Anterior cingulate cortex (tissue), 58 donors: ENCODE data around the gene AGT.
"Not testable (repeated sequence)": the region's sequence is repeated elsewhere in the genome, so short reads cannot be mapped to it uniquely, and the experiment has no call there.

Experiments used
- DNase-seq, 58 donors: peaks; one replicate each; lab custom pipeline; 2025; lab: John Stamatoyannopoulos, UW

The AGT gene

DNA sequence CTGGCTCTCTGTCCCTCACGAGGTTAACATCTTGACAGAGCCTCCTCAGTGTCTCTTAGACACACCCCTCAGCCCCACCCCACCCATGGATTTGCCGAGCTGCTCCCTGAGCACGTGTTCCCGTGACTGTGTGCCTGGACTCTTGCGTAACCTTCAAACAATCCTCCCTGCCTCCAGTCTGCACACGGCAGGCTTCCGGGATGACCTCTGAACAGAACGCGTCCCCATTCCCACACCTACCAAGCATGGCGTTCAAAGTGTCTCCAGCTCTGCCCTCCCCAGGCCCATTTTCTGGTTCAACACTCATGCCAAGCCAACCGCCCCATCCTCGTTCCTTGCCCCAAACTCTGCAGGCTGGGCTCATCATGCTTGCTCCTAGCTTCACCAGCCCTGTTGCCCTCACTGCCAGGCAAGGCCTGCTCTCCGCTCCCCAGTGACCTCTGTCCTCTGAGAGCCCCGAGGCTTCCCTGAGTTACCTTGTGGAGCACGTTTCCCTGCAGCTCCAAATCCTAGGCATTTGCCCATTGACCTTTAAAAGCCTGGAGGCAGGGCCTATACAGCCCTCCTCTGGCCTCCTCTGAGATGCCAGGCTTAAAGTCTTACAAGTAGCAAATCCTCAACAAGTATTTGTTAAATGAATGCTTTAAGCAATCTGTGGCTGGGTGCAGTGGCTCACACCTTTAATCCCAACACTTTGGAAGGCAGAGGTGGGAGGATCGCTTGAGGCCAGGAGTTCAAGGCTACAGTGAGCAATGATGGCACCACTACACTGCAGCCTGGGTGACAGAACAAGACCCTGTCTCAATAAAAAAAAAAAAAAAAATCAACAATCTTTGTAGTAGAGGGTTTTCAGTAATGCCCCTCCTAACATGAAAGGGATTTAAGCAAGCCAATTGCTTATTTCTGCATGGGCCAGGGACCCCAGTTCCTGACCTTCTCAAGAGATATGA lies 5.0 kb downstream of the AGT start:
- DNase-seq, result peak in 3 of 58 donors; percentile 27 to 48 (median 40)

DNA sequence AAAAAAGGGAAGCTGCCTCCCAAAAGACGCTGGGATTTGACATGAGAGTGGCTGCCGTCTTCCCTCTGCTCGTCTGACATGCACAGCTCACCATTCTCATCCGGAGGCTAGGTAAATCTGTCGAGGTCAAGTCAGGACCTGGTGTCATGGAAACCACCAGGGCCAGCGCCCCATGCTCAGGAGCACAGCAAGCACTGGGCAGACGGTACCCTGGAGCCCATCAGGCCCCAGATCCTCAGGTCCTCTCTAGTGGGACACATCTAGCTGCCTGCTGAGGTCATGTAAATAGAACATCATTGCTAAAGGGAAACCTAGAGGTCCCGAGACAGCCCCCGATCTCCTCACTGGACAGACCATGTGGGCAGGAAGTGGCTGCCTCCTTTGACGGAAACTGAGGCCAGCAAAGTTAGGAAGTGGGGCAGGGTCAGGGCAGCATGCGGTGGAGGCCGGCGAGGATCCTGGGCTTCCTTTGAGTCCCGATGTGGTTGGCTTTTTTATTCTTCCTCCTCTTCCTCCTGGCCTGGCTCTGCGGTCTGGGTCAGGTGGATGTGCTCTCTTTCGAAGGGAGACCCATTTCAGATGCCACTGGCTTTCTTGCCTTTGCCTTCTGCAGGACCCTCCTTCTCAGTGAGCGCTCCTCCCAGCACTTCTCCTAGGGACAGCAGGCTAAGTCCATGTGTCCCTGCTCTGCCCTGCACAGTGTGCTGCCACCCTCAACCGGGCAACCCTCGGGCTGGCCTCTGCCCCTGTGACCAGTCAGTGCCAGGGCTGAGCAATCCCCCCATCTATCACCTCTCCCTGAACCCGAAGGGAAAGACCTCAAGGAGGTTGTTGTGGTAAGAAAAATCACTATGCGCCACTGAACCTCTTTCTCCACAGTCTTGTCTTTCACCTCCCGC lies 5.9 kb downstream of the AGT start:
- no peak for DNase-seq

DNA sequence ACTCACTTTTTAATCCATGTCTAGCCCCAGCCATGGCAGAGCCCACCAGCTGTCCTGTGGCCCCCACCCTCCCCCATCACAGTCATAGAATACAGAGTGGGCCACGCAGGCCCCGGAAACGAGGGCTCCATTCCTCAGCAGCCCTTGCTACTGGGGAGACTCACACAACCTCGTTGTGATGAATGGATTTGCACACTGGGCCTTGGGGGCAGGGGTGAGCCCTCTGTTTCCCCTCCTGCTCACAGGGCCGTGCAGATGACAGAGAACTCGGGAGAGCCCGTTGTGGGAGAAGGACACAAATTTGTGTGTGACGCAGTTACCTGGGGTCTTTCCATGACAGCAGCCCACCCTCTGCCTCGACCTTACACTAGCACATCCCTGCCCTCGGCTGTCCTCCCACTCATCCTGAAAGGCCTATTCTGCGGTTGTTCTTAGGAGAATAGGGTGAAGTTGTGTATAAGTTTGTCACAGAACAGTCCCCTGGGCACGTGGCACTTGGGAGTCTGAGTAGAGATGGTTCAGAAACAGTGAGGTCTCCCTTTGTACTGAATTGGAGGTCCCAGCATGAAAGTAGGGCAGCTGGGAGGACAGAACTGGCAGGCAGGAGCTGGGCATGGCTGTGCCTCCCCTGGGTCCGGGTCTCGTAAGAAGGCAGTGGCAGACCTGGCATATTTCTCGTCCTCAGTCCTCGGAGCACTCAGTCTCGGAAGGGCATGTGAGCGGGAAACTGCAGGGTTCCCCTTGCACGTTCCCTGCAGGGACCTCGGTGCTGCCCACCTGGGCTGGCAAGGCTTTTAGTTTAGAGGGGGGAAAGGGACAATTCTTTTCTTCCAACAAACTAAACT lies 6.8 kb downstream of the AGT start:
- peak in 1 of 58 donors; percentile 11 for DNase-seq

DNA sequence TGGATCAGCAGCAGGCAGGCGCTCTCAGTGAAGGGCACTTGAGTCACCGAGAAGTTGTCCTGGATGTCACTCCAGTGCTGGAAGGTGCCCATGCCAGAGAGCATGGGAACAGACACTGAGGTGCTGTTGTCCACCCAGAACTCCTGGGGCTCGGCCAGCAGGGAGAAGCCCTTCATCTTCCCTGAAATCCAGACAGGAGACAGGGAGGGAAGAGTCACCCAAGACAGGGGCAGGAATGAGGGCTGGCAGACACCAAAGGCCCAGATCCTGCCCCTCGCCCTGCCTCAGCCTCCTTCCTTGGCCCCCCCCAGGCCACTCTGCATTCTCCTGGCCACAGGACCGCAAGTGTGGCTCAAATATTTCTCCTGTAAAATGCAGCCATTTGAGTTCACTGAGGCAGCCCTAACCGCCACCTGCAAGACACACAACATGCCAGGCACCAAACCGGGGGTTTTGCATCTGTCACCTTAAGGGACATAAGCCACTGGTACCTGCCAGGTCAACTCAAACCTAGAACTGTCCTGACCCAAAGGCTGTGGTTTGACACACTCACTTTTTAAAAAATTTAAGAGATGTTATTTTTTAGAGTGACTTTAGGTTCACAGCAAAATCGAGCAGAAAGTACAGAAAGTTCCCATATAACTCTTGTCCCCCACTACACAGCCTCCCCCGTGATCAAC lies 7.8 kb downstream of the AGT start:
- no peak for DNase-seq

DNA sequence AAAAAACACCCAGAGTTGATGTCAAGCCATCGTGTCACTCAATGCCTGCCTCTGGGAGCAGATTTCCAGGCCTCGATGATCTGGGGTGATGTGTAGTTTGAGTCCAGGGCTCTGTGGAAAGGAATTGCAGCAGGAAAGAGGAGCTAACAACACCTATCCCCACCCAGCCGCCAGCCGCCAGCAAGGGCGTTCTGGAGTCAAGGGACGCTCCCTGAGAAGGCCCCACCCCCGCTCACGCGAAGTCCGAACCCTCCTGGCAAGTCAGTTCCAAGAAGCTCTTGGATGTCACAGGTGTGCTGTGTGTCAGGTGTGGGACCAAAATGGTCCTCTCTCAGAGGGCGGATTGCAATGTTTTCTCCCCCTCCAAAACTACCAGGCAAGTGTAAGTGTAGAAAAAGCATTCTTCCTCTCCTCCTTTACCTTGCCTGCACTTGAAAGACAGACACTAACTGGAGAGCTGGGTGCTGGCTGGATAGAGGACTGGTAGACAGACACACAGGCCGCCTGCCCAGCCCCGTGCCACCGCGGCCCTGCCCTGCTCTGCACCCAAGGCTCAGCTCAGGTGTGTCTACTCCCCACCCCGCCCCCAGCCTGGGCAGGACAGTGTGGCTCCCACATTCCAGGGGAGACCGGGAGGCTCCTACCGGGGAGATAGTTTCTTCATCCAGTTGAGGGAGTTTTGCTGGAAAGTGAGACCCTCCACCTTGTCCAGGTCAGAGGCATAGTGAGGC lies 8.5 kb downstream of the AGT start:
- no peak for DNase-seq

DNA sequence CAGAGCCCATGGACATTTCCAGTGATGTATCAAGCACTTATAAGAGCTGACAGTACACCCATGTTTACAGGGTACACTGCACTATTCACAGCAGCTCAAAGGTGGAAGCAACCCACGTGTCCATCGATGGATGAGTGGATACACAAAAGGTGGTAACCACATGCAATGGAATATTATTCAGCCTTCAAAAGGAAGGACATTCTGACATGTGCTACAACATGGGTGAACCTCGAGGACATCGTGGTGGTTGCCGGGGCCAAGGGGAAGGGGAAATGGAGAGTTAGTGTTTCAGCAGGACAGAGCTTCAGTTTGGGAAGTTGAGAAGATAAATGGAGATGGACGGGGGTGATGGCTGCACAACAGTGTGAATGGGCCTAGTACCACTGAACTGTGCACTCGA lies 9.1 kb downstream of the AGT start:
- DNase-seq, result no peak

DNA sequence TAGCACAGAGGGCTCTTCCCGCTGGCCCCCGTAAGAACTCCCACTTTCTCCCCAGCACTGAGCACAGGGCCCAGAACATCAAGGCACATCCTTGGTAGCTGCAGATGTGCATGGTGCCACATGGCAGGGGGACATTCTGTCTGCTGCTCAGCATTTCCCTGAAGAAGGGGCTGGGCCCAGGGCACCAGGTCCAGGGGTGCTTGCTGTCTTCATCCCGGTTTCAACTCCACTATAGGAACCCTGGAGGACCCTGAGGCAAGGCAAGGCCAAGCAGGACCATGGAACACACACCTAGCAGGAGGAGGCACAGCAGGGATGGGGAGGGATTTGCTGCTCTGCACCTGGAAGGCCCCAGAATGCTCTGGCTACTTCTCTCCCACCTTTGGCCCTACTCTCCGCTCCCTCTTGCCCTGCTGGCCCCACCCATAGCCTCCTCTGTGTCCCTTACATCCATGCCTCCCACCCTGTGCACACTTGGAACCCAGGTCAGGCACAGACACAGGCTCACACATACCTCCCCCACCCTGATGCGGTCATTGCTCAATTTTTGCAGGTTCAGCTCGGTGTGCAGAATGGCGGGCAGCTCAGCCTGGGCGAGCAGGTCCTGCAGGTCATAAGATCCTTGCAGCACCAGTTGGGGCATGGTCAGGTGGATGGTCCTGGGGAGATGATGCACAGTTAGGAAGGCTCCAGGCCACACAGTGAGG lies 10.1 kb downstream of the AGT start:
- DNase-seq, result no peak

DNA sequence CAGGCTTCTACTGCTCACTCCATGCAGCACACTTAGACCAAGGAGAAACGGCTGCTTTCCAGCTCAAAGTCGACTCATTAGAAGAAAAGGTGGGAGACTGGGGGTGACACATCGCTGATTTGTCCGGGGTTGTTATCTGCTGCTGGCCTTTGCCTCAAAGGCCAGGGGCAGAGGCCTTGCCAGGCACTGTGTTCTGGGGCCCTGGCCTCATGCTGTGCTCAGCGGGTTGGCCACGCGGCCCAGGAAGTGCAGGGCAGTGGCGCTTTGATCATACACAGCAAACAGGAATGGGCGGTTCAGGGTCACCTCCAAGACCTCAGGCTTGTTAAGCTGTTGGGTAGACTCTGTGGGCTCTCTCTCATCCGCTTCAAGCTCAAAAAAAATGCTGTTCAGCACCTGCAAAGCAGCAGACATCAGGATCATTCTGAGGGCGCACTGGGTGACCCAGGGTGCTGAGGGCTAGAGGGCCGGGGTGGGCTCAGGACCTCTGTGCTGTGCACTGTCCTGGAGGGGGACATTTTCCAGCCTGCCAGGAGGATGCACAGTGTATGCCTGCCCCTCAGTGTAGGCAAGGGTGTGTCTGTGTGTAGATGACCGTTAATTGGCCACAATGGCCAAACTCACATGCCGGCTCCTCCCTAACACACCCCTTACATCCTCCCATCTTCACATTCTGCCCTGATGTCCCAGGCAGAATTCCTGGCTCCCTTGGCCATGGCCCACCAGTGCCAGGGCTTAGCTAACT lies 10.8 kb downstream of the AGT start:
- DNase-seq, result no peak

DNA sequence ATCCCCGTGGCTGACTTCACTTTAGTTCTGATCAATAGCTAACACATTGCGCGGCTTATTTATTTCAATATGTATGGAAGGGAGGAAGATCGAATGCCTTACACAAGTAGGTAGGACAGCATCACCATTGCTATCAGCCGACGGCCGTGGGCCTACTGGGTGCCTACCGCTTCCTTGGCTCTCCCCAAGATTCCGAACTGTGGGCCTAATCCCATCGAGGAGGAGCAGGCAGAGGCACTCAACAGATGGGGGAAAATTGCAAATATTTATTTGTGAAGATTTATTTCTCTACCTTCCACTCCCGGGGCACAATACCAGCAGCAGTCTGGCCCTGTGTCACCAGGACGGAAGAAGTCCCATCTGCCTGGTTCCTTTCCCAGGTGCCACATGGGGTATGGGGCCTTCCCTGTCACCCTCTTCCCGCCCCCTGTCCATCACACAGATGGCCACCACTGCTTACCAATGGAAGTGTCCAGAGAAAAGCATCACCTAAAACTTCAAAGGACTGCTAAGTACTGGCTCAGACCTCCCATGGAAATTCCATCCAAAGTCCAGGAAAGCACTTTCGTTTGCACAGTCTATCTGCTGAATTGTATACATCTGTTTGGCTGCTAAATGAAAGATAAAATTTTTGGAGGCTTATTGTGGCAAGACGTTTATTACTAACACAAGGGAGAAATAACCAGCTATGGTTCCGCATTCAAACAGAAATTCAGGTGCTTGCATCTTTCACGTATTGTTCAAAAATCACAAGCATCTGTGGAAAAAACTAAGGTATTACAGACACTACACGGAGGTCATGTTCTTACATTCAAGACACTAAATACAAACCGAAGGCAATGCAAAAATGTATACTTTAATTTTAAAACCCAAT lies 11.8 kb downstream of the AGT start:
- no peak for DNase-seq

DNA sequence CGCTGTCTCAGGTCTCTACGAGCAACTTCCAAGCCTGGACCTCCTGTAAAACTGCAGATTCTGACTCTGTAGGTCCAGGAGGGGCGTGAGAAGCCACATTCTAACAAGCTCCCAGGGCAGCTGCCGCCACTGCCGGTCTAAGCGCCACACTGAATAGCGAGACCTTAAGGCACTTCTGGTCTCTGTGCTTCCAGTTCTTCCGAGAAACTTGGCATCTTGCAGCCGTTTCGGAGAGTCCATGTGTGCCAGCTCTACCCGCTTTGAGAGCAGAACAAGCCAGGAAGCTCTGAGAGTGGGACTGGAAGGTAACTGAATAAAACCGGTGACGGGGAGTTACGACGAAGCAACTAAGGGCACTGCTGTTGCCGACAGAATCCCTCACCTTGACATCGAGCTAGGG lies 12.5 kb downstream of the AGT start:
- DNase-seq, result peak in 24 of 58 donors; percentile 21 to 79 (median 48)

DNA sequence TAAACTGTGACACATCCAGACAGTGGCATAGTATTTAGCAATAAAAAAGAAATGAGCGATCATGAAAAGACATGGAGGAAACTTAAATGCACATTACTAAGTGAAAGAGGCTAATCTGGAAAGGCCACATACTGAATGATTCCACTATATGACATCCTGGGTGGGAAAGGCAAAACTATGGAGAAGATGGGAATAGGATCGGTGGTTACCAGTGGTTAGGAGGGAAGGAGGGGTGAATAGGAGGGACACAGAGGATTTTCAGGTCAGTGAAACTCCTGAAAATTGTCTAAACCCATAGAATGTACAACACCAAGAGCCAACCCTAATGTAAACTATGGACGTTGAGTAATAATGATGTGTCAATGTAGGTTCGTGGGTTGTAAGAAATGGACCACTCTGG lies 13.8 kb downstream of the AGT start:
- no peak for DNase-seq

DNA sequence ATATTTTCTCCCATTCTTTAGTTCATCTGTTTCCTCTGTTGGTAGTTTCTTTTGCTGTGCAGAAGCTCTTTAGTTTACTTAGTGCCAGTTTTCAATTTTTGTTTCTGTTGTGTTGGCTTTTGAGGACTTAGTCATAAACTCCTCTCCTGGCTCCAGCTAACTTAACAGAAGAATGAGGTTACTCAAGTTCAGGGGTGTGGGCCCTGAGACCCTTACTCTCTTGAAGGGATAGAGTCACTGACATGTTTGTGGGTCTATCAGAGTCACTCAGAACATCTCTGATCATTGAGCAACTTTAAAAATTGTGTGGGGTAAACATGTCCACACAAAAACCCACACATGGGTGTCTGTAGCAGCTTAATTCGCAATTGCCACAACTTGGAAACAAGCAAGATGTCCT lies 14.2 kb downstream of the AGT start:
- no peak for DNase-seq

DNA sequence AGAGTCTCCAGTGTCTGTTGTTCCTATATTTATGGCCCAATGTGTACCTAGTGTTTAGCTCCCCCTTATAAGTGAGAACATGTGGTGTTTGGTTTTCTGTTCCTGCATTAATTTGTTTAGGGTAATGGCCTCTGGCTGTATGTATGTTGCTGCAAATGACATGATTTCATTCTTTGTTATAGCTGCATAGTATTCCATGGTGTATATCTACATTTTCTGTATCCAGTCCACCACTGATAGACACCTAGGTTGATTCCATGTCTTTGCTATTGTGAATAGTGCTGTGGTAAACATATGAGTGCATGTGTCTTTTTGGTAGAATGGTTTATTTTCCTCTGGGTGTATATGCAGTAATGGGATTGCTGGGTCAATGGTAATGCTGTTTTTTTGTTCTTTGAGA lies 15.0 kb downstream of the AGT start:
- DNase-seq, result not testable (repeated sequence)

DNA sequence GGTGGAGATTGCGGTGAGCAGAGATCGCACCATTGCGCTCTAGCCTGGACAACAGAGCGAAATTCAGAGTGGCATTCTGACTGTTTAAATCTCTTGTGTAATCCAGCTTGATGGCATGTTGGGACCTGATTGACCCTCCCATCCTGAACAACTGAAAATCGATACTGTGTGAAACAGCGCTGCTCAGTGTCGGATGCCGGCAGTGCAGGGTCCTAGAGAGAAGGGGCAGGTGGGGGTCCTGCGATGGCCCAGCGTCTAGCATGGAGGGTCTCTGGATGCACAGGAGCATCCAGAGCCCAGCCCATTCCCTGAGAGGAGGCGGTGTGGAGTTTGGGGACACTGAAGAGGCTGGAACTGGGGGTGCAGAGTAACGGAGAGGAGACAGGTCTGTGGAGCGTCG lies 15.8 kb downstream of the AGT start:
- no peak for DNase-seq

DNA sequence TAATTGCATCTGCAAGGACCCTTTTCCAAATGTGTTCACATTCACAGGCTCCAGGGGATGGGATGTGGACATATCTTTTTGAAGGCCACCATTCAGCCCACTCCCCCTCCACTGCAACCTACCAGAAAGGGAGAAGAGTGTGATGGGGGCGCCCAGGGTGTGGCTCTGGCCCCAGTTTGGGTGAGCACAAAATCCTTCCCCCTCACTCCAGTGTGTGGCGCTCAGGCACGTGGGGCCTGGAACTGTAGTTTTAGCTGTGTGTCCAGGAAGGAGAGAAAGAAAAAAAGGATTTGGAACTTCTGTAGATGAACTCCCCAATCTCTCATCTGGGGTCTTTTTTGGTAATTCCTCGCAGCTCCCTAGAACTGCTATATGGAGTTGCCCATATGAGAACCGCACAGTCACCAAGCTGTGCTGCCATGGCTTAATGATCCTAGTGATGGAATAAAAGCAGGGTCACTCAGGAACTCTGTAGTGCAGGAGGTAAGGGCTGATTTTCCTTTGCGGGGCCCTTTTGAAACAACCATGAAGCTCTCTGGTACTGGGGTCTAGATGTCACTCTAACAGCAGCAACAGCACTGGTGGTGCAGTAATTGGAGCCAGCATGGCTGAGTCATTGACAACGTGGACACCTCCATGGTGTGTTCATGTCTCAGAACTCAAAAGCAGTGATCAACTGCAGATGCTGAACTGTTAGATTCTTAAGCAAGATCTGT lies 17.0 kb downstream of the AGT start:
- DNase-seq, result no peak

DNA sequence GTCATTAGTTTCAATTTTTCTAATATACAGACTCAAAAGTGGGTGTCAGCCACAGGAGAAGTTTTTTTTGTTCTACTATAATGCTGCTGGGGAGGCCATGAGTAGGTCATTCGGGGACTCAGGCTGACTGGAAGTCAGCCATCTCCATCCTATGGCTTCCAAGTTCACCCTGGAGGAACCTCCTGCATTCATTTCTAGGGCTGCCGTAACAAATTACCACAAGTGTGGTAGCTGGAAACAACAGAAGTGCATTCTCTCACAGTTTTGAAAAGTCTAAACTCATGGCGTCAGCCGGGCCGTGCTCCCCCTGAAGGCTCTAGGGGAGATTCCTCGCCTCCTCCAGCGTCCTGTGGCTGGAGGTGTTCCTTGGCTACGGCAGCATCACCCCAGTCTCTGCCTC lies 17.7 kb downstream of the AGT start:
- DNase-seq, result no peak
